Left lung (tissue), 10 donors: ENCODE results near the gene TUBB3. TPM values are rescaled to one million over a fixed set of nuclear protein-coding genes. Genes with fewer than 3 reads are reported as not detected.
A peak's percentile ranks its signal among the peaks of the same experiment; 100 is the strongest.

ENCODE experiments used
- ATAC-seq: fragments of 200-7000 bp; cut with Tn5 transposase; one replicate; pipeline ENCODE4 v1.9.1; 2020; ENCODE audit warnings: moderate library complexity
- DNase-seq, 4 donors: peaks; one replicate each; pipeline ENCODE4 v3.0.0-alpha.2; 2013 to 2020
- H3K27ac ChIP-seq, 2 donors: fragments of 200-600 bp; sonication (generic) in 1 of 2; one replicate each; pipeline versions ENCODE4 v1.5.0 to v1.8.0; 2020 to 2021
- H3K27me3 ChIP-seq, 2 donors: fragments of 200-600 bp; sonication (generic) in 1 of 2; one replicate each; pipeline versions ENCODE4 v1.5.0 to v1.8.0; 2020 to 2021
- H3K36me3 ChIP-seq, 2 donors: fragments of 200-600 bp; sonication (generic) in 1 of 2; one replicate each; pipeline versions ENCODE4 v1.5.0 to v1.8.0; 2020 to 2021
- H3K4me1 ChIP-seq, 2 donors: fragments of 200-600 bp; one replicate each; pipeline ENCODE4 v1.8.0; 2021
- H3K4me3 ChIP-seq, 2 donors: fragments of 200-600 bp; sonication (generic) in 1 of 2; one replicate each; pipeline versions ENCODE4 v1.5.0 to v1.8.0; 2020 to 2021; ENCODE audit warnings: mild to moderate bottlenecking in 1 of 2
- H3K9me3 ChIP-seq, 2 donors: fragments of 200-600 bp; sonication (generic) in 1 of 2; one replicate each; pipeline versions ENCODE4 v1.5.0 to v1.8.0; 2020 to 2021
- intact Hi-C, 2 donors: fragments of 100-400 bp; cut with DNase I; formaldehyde crosslinking; loops; one replicate each; pipeline versions ENCODE4 v1.11.2 to v1.14.2; 2022
- polyA plus RNA-seq, 6 donors: library from polyadenylated mRNA; unstranded; fragments of 120-200 nt; gene quantifications; one replicate each; pipeline ENCODE4 v1.2.1, GENCODE V29; 2013; ENCODE audit not compliant: insufficient read length in 6 of 6
- total RNA-seq, 2 donors: library from RNA; stranded (reverse); fragmentation: NEBNext Ultra II Directional; extraction: Animal tissue kit (Norgen Biotek cat#: 25700); gene quantifications; one replicate each; pipeline ENCODE4 v1.2.1, GENCODE V29; 2021
- TF ChIP-seq, protein P1 (sequence below), 2 donors: fragments of 200-600 bp; sonication (generic) in 1 of 2; IDR thresholded peaks; one replicate each; pipeline versions ENCODE4 v1.5.0 to v1.8.0; 2021; ENCODE audit warnings: antibody characterized with exemption in 2 of 2
- donor health status: DM: no; HTN: yes; CAD: no.
- donor health status: DM: no; HTN: no; CAD: no.

Gene TUBB3
- total and polyA plus RNA-seq, 8 donors = 2.7 to 54.2 (median 8.3) TPM

DNA sequence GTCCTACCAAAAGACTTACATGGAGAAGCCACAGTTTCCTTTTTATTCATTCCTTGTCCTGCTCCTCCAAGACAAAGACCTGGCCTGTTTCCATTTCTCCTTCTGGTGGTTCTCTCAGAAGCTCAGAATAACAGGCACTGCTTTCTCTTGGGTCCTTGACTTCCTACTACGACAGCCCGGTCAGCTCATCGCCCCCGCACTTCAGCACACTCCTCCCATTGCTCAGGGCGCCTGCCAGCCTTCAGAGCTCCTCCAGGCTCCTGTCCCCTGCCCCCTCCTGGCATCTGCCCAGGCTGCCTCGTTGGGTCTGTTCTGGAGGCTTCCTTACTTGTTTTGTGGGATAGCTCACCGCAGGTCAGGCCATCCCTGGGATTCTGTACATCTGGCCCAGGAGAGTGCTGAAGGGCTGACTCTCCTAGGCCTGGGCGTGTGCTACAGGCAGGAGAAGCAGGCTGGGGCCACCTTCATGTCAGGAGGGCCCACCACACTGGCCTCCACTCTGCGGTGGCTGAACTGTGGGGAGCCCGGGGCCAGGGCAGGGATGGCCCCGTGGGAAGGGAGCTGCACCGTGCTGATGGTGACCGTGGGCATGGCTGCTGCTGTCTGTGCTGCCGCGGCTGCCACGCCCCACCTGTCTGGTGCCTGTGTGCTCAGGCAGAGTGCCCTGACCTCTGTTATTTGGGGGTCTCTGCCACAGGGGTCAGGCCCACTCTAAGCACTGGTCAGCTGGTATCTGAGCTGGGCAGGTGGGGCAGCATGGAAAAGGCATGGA lies 32.1 kb upstream of the TUBB3 start:
- Histone ChIP-seq H3K36me3 (peaks cover 0 to 100% of the 10 kb centered on the region in 2 donors), H3K4me3 (no peak overlapping the region), H3K27ac (no peak overlapping the region), H3K9me3 (no peaks in the 10 kb centered on the region), H3K4me1 (no peaks in the 10 kb centered on the region), H3K27me3 (no peaks in the 10 kb centered on the region)
- intact Hi-C loops = no loop called here
- DNase-seq (no peak), ATAC-seq (no peak)
- TF ChIP-seq, protein P1, sequence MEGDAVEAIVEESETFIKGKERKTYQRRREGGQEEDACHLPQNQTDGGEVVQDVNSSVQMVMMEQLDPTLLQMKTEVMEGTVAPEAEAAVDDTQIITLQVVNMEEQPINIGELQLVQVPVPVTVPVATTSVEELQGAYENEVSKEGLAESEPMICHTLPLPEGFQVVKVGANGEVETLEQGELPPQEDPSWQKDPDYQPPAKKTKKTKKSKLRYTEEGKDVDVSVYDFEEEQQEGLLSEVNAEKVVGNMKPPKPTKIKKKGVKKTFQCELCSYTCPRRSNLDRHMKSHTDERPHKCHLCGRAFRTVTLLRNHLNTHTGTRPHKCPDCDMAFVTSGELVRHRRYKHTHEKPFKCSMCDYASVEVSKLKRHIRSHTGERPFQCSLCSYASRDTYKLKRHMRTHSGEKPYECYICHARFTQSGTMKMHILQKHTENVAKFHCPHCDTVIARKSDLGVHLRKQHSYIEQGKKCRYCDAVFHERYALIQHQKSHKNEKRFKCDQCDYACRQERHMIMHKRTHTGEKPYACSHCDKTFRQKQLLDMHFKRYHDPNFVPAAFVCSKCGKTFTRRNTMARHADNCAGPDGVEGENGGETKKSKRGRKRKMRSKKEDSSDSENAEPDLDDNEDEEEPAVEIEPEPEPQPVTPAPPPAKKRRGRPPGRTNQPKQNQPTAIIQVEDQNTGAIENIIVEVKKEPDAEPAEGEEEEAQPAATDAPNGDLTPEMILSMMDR (IDR thresholded peaks at IDR 0.05) = no peak

DNA sequence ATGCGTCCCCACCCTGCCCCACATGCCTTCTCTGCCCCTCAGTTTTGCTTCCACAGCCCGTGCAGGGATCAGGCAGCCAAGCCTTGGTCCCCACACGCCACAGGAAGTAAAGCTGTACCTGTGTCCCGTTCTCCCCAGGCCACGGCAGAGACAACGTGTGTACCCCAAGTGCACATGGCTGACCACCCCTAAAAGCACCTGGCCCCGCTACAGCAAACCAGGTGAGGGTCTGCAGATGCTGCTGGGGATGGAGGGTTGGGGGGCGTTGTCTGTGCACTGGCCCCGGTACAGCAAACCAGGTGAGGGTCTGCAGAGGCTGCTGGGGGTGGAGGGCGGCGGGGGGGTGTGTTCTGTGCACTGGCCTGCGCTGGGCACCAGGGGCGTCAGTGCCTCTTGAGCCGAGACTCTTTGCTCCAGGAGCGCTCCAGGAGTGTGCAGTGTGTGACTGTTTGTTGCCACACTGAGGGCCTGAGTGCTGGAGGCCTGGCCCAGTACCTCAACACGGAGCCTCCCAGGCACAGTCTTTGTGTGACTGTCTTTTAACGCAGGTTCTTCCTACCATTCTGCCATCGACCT lies 31.0 kb upstream of the TUBB3 start:
- no peak overlapping the region for H3K27ac ChIP-seq
- H3K36me3 ChIP-seq = peaks cover 0 to 100% of the 10 kb centered on the region in 2 donors
- TF ChIP-seq, protein P1 (IDR thresholded peaks at IDR 0.05) = no peak
- DNase-seq (no peak), ATAC-seq (no peak)
- intact Hi-C loops = no loop called here
- no peaks in the 10 kb centered on the region for H3K27me3 ChIP-seq
- H3K4me1 ChIP-seq = no peaks in the 10 kb centered on the region
- no peak overlapping the region for H3K4me3 ChIP-seq
- no peaks in the 10 kb centered on the region for H3K9me3 ChIP-seq

DNA sequence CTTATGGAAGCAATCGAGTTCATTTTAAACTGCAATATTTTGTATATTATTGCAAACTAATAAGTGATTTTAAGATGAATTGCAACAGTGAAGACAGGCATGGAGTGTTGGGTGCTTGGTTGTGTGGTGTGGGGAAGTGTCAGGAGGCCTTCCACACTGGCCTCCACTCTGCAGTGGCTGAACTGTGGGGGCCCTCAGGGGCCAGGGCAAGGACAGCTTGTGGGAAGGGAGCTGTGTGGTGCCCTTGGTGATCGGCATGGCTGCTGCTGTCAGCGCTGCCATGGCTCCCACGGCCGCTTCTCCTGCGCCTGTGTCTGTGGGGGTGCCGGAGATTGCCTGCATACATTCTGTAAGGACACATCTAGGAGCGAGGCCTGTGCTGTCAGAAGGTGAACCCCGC lies 30.5 kb upstream of the TUBB3 start:
- H3K9me3 ChIP-seq = no peaks in the 10 kb centered on the region
- peaks cover 0 to 100% of the 10 kb centered on the region in 2 donors for H3K36me3 ChIP-seq
- TF ChIP-seq, protein P1 (IDR thresholded peaks at IDR 0.05) = no peak
- ATAC-seq (no peak), DNase-seq (no peak)
- H3K4me3 ChIP-seq = no peak overlapping the region
- H3K4me1 ChIP-seq = no peaks in the 10 kb centered on the region
- H3K27ac ChIP-seq = no peak overlapping the region
- intact Hi-C loops = no loop called here
- H3K27me3 ChIP-seq = no peaks in the 10 kb centered on the region

DNA sequence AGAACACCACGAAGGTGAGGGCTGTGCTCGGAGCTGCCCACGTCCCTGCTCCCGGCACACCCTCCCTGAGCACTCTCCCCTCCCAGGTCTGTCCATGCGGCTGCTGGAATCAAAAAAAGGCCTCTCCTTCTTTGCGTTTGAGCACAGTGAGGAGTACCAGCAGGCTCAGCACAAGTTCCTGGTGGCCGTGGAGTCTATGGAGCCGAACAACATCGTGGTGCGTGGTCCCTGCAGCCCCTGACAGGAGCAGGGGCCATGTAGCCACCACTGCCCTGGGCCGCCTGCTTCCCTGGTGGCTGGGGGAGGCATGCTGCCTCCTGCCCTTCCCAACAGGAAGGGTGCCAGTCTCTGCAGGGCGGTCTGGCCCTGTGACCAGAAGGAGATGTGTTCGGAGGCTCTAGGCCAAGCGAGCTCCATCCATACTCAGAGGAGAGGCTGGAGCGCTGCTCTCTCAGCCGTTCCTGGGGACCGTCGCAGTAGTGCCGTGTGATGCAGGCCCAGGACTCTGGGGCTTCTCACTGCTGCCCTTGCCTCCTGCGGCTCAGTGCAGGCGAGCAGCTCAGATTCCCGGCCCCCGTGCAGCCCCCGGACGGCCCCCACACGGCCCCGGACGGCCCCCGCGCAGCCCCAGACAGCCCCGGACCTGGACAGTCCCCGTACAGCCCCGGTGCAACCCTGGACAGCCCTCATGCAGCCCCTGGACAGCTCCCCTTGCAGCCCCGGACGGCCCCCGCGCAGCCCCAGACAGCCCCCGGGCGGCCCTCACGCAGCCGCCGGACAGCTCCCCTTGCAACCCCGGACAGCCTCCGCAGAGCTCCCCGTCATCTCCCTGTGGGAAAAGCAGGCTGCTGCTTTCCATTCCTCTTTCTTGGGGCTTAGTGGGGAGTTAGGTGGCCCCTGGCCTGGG lies 29.2 kb upstream of the TUBB3 start:
- no peak overlapping the region for H3K27ac ChIP-seq
- DNase-seq = no peak
- H3K9me3 ChIP-seq = no peaks in the 10 kb centered on the region
- H3K36me3 ChIP-seq = peaks cover 0 to 100% of the 10 kb centered on the region in 2 donors
- intact Hi-C loops = no loop called here
- TF ChIP-seq, protein P1 (IDR thresholded peaks at IDR 0.05) = no peak
- no peaks in the 10 kb centered on the region for H3K4me1 ChIP-seq
- H3K4me3 ChIP-seq = no peak overlapping the region
- peak; percentile 7 for ATAC-seq
- no peaks in the 10 kb centered on the region for H3K27me3 ChIP-seq
